Activated B cell treated with CpG ODN at 0.5 μM for 24 hours (primary cell): Measurements from ENCODE around the gene PDGFRB. TPM values are rescaled to one million over a fixed set of nuclear protein-coding genes. Genes with fewer than 3 reads are reported as not detected.

Experiments used
- ATAC-seq: fragments of 200-7000 bp; cut with Tn5 transposase; one replicate; pipeline ENCODE4 v1.10.0; 2021; ENCODE audit warnings: low read depth, mild to moderate bottlenecking, moderate library complexity
- CTCF ChIA-PET: fragments of 350-600 bp; sonication (Branson Sonifier 250); formaldehyde crosslinking; loops from one replicate; lab custom pipeline; 2021; ENCODE audit warnings: antibody characterized with exemption; lab: Charles Lee
- POLR2A ChIA-PET: fragments of 350-600 bp; sonication (Branson Sonifier 250); formaldehyde crosslinking; loops from one replicate; lab custom pipeline; 2021; ENCODE audit warnings: antibody characterized with exemption; lab: Charles Lee
- DNase-seq: peaks from one replicate; pipeline ENCODE4 v3.0.0; 2022
- H3K27ac Mint-ChIP-seq: one replicate; pipeline ENCODE4 v1.8.0; 2020; ENCODE audit warnings: mixed read lengths
- H3K27me3 Mint-ChIP-seq: one replicate; pipeline ENCODE4 v1.8.0; 2021; ENCODE audit warnings: mixed read lengths
- H3K36me3 Mint-ChIP-seq: one replicate; pipeline ENCODE4 v1.8.0; 2021; ENCODE audit warnings: low read depth, mixed read lengths
- H3K4me1 Mint-ChIP-seq: one replicate; pipeline ENCODE4 v1.8.0; 2021; ENCODE audit warnings: mixed read lengths
- H3K4me3 Mint-ChIP-seq: one replicate; pipeline ENCODE4 v1.8.0; 2020; ENCODE audit warnings: mild to moderate bottlenecking, mixed read lengths
- H3K9me3 Mint-ChIP-seq: one replicate; pipeline ENCODE4 v1.8.0; 2020; ENCODE audit warnings: mixed read lengths
- intact Hi-C: fragments of 100-400 bp; cut with micrococcal nuclease; formaldehyde crosslinking; loops from one replicate; pipeline ENCODE4 v1.15.1; 2024
- total RNA-seq: library from RNA; stranded (reverse); gene quantifications from 2 replicates; pipeline ENCODE4 v1.2.3, GENCODE V29; 2022
- TF ChIP-seq, protein P1 (sequence below): fragments of 200-600 bp; IDR thresholded peaks from one replicate; pipeline ENCODE4 v1.8.0; 2022; ENCODE audit warnings: antibody characterized with exemption, mild to moderate bottlenecking

Gene PDGFRB
- total RNA-seq, 1 donor from 2014 or later: 1.8 TPM

DNA sequence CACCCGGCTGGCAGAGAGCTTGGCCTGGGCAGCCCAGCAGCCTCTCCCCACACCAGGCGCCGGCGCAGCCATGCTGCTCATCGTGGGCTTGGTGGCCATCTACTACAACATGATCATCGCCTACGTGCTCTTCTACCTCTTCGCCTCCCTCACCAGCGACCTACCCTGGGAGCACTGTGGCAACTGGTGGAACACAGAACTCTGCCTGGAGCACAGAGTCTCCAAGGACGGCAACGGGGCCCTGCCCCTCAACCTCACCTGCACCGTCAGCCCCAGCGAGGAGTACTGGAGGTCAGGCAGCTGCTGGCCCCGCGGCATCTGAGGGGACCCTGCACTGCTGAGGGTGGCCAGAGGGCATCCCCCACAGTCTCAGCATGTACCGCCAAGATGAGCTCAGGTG, 41.3 kb upstream of the PDGFRB start:
- POLR2A ChIA-PET: no interaction called here
- CTCF ChIA-PET: no interaction called here
- Mint-ChIP-seq H3K4me1 (no peaks in the 10 kb centered on the region), H3K9me3 (no peaks in the 10 kb centered on the region), H3K27ac (no peak overlapping the region), H3K36me3 (no peaks in the 10 kb centered on the region), H3K4me3 (no peak overlapping the region), H3K27me3 (peaks cover 13% of the 10 kb centered on the region)
- intact Hi-C loops: no loop called here
- ATAC-seq: no peak
- TF ChIP-seq, protein P1, sequence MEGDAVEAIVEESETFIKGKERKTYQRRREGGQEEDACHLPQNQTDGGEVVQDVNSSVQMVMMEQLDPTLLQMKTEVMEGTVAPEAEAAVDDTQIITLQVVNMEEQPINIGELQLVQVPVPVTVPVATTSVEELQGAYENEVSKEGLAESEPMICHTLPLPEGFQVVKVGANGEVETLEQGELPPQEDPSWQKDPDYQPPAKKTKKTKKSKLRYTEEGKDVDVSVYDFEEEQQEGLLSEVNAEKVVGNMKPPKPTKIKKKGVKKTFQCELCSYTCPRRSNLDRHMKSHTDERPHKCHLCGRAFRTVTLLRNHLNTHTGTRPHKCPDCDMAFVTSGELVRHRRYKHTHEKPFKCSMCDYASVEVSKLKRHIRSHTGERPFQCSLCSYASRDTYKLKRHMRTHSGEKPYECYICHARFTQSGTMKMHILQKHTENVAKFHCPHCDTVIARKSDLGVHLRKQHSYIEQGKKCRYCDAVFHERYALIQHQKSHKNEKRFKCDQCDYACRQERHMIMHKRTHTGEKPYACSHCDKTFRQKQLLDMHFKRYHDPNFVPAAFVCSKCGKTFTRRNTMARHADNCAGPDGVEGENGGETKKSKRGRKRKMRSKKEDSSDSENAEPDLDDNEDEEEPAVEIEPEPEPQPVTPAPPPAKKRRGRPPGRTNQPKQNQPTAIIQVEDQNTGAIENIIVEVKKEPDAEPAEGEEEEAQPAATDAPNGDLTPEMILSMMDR: no peak
- no peak for DNase-seq

DNA sequence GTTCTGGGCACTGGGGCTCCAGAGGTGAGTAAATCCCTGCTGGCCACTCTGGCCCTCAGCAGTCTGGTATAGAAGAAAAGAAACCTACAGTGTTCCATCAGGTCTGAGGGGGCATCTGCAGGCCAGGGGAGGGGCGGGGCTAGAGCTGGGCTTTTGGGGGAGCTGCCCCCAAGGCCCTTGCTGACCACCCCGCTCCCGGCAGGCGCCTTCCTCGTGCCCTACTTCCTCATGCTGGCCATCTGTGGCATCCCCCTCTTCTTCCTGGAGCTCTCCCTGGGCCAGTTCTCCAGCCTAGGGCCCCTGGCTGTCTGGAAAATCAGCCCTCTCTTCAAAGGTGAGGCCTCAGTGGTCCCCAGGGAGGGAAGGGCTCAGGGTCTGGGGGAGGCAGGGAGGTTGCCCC, 40.9 kb upstream of the PDGFRB start:
- H3K4me3 Mint-ChIP-seq: no peak overlapping the region
- CTCF ChIA-PET: no interaction called here

DNA sequence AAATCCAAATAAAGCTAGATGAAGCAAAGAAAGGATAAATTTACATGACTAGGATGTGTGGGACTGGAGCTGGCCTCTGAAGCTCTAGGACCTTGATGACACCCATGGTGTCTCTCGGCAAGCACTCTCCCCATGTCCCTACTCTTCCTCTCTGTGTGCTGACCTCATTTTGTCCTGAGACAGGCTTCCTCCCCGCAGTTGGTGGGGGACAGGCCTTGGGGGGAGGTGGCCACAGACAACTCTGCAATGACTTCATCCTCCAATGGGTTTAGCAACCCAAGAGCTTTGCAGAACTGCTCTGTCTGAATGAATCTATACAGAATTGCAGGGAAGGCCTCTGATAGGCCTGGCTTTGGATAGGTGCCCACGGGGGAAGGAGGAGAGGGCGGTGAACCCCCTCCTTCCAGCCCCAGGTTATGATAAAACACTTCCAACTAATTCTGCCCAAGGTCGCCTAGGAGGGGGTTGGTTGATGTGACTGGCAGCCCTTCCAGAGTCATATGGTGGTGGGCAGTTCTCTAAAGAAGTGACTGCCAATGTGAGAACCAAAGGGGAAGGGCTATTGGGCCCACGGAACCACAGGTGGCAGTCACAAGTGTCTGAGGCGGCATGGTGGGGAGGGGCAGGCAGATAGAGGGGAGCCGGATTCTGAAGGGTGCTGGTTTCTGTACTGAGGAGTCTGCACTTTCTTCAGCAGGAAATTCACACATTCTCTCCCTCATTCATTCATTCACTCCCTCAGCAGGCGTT, 40.3 kb upstream of the PDGFRB start:
- no peaks in the 10 kb centered on the region for H3K9me3 Mint-ChIP-seq
- CTCF ChIA-PET: no interaction called here
- H3K27me3 Mint-ChIP-seq: peaks cover 18% of the 10 kb centered on the region
- H3K4me1 Mint-ChIP-seq: no peaks in the 10 kb centered on the region
- H3K27ac Mint-ChIP-seq: no peak overlapping the region
- no peaks in the 10 kb centered on the region for H3K36me3 Mint-ChIP-seq
- no peak overlapping the region for H3K4me3 Mint-ChIP-seq
- POLR2A ChIA-PET: no interaction called here
- TF ChIP-seq, protein P1: no peak
- DNase-seq: no peak
- ATAC-seq: no peak
- intact Hi-C loops: no loop called here

More for the DNA sequence above, 40.9 kb upstream of the PDGFRB start:
- Mint-ChIP-seq H3K9me3 (no peaks in the 10 kb centered on the region), H3K27ac (no peak overlapping the region), H3K36me3 (no peaks in the 10 kb centered on the region), H3K27me3 (peaks cover 15% of the 10 kb centered on the region), H3K4me1 (no peaks in the 10 kb centered on the region)
- DNase-seq (no peak), ATAC-seq (no peak)
- TF ChIP-seq, protein P1: no peak
- POLR2A ChIA-PET: no interaction called here
- intact Hi-C loops: no loop called here

DNA sequence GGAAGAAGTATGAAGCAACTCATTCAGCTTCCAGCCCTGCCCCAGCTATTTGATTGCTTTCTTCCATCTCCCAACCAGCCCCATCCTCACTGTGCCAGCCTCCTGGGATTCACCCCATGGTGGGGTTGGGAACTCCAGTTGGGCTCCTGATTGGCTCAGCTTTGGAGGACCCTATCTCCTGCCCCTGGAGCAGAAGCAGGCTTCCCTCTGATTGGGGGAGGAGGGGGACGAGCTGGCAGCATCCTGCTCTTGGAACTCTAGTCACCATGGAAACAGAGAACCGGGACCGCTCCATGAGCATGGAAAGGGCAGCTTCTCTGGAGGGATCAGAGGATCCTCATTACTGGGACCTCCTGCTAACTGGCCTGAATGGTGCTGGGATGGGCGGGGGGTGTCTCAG, 36.8 kb upstream of the PDGFRB start:
- Mint-ChIP-seq H3K27ac (no peak overlapping the region), H3K36me3 (no peaks in the 10 kb centered on the region), H3K27me3 (peaks cover 34% of the 10 kb centered on the region), H3K4me3 (no peak overlapping the region), H3K4me1 (no peaks in the 10 kb centered on the region), H3K9me3 (no peaks in the 10 kb centered on the region)
- ChIA-PET POLR2A (no interaction called here), CTCF (no interaction called here)
- ATAC-seq (no peak), DNase-seq (no peak)
- TF ChIP-seq, protein P1: no peak
- intact Hi-C loops: no loop called here

DNA sequence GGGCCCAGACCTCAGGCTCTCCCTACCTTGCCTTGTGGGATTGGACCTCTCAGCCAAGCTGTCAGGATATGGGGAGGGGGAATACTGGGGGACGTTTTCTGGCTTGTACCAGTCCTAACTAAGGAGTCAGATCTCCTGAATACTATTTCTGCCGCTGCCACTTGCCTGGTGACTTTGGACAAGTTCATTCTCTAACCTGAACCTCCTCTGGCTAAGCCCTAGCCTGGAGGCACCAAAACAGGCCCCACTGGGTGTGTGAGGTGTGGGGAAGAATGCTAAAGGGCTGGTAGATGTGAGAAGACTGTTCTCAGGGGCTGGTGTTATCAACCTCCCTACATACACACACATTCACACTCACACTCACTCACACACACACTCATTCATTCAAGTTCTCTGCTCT, 35.3 kb upstream of the PDGFRB start:
- peaks cover 29% of the 10 kb centered on the region for H3K27me3 Mint-ChIP-seq
- ATAC-seq (no peak), DNase-seq (no peak)
- CTCF ChIA-PET: no interaction called here
- TF ChIP-seq, protein P1: no peak
- no peak overlapping the region for H3K27ac Mint-ChIP-seq
- H3K4me3 Mint-ChIP-seq: no peak overlapping the region
- H3K4me1 Mint-ChIP-seq: no peaks in the 10 kb centered on the region
- POLR2A ChIA-PET: no interaction called here
- H3K36me3 Mint-ChIP-seq: no peaks in the 10 kb centered on the region
- no peaks in the 10 kb centered on the region for H3K9me3 Mint-ChIP-seq
- intact Hi-C loops: no loop called here
